A549 (cell line): ENCODE results near the gene GCLC. TPM values are rescaled to one million over a fixed set of nuclear protein-coding genes. Genes with fewer than 3 reads are reported as not detected.

ENCODE experiments used
- ATAC-seq, 2 experiments: fragments of 200-7000 bp in 1 of 2; fragments of >200 bp in 1 of 2; cut with Nextera tagmentation in 1 of 2; cut with Tn5 transposase in 1 of 2; 3 replicates each; pipeline versions ENCODE4 v1.8.0 to v1.9.1; 2018 to 2020; ENCODE audit warnings: mild to moderate bottlenecking in 1 of 2, moderate library complexity in 1 of 2
- CTCF ChIA-PET: fragments of 300-600 bp; sonication (Branson Sonifier 250); formaldehyde crosslinking; extraction: SDS; loops from one replicate; lab custom pipeline; 2021; ENCODE audit warnings: antibody characterized with exemption, inconsistent platforms; lab: Yijun Ruan, JAX
- POLR2A ChIA-PET: fragments of 350-600 bp; formaldehyde crosslinking; extraction: SDS; loops from one replicate; lab custom pipeline; 2021; ENCODE audit warnings: antibody characterized with exemption, inconsistent platforms; lab: Yijun Ruan, JAX
- DNase-seq, 2 experiments: peaks; one replicate each; pipeline versions ENCODE4 v3.0.0 to v3.0.0-alpha.2; 2011 to 2016; ENCODE audit warnings: low read depth in 1 of 2, low spot score in 1 of 2
- FAIRE-seq: peaks from 2 replicates; lab custom pipeline; 2011; peaks lifted over from hg19 to GRCh38; lab: Jason Lieb, UNC
- H3K27ac ChIP-seq, 2 experiments: fragments of >200 bp; sonication (Bioruptor Twin); formaldehyde crosslinking; 3 replicates each; pipeline ENCODE4 v1.5.1; 2016 to 2017
- H3K4me1 ChIP-seq: fragments of >200 bp; sonication (Bioruptor Twin); formaldehyde crosslinking; 3 replicates; pipeline ENCODE4 v1.6.1; 2016
- H3K4me2 ChIP-seq: fragments of >200 bp; sonication (Bioruptor Twin); formaldehyde crosslinking; 3 replicates; pipeline ENCODE4 v1.6.1; 2016
- H3K4me3 ChIP-seq: fragments of >200 bp; sonication (Bioruptor Twin); formaldehyde crosslinking; 3 replicates; pipeline ENCODE4 v1.5.1; 2016
- H3K9me3 ChIP-seq: fragments of >200 bp; sonication (Bioruptor Twin); formaldehyde crosslinking; 3 replicates; pipeline ENCODE4 v1.6.1; 2016
- ATOH8 ChIP-seq: fragments of 250-450 bp; sonication (Bioruptor Pico); IDR thresholded peaks from 2 replicates; pipeline ENCODE4 v1.5.0; 2020; ENCODE audit warnings: low read depth, mild to moderate bottlenecking, moderate library complexity
- CBX8 ChIP-seq: fragments of 200-600 bp; sonication (generic); IDR thresholded peaks from 2 replicates; pipeline ENCODE4 v1.6.1; 2016
- CHD2 ChIP-seq: fragments of 150-350 bp; IDR thresholded peaks from 2 replicates; pipeline ENCODE4 v1.6.1; 2014; ENCODE audit warnings: low read length; ENCODE audit not compliant: partially characterized antibody
- CHD4 ChIP-seq: fragments of 200-600 bp; sonication (generic); IDR thresholded peaks from 2 replicates; pipeline ENCODE4 v1.6.1; 2016; ENCODE audit warnings: antibody characterized with exemption, mild to moderate bottlenecking, borderline replicate concordance
- CTCF ChIP-seq: fragments of >200 bp; sonication (Bioruptor Twin); formaldehyde crosslinking; IDR thresholded peaks from 3 replicates; pipeline ENCODE4 v1.5.1; 2016
- EP300 ChIP-seq, 2 experiments: fragments of >200 bp; sonication (Bioruptor Twin); formaldehyde crosslinking; IDR thresholded peaks; 2 replicates in 1 of 2; 3 replicates in 1 of 2; pipeline ENCODE4 v1.6.1; 2016 to 2017
- ESRRA ChIP-seq: fragments of 150-350 bp; IDR thresholded peaks from 2 replicates; pipeline ENCODE4 v1.6.1; 2014; ENCODE audit warnings: mild to moderate bottlenecking, low read length, borderline replicate concordance
- FOSB ChIP-seq: fragments of 250-450 bp; sonication (Bioruptor Pico); IDR thresholded peaks from 2 replicates; pipeline ENCODE4 v1.5.0; 2020; ENCODE audit warnings: mild to moderate bottlenecking, moderate library complexity
- GATA3 ChIP-seq: IDR thresholded peaks from 2 replicates; pipeline ENCODE4 v1.6.1; 2012; ENCODE audit warnings: borderline replicate concordance
- HMGXB4 ChIP-seq: fragments of 250-450 bp; sonication (Bioruptor Pico); IDR thresholded peaks from 2 replicates; pipeline ENCODE4 v1.5.0; 2021; ENCODE audit warnings: mild to moderate bottlenecking, moderate library complexity, borderline replicate concordance
- HOXA7 ChIP-seq: fragments of 250-450 bp; sonication (Bioruptor Pico); IDR thresholded peaks from 2 replicates; pipeline ENCODE4 v1.5.0; 2020; ENCODE audit warnings: mild to moderate bottlenecking, moderate library complexity
- HOXB13 ChIP-seq: fragments of 250-450 bp; sonication (Bioruptor Pico); IDR thresholded peaks from 2 replicates; pipeline ENCODE4 v1.5.0; 2020; ENCODE audit warnings: low read depth, mild to moderate bottlenecking, moderate library complexity
- MAFK ChIP-seq: fragments of 450-650 bp; IDR thresholded peaks from 2 replicates; pipeline ENCODE4 v1.6.1; 2014; ENCODE audit not compliant: partially characterized antibody
- PBX3 ChIP-seq: IDR thresholded peaks from 2 replicates; pipeline ENCODE4 v1.6.1; 2012
- POLR2A ChIP-seq: IDR thresholded peaks from 2 replicates; pipeline ENCODE4 v1.6.1; 2012; ENCODE audit warnings: mild to moderate bottlenecking, low read length
- POLR2AphosphoS2 ChIP-seq: conservative IDR thresholded peaks from 2 replicates; pipeline ENCODE4 v1.6.1; 2012; ENCODE audit warnings: low read length, improper control_type of control experiment, inconsistent platforms
- RCOR1 ChIP-seq: fragments of 150-350 bp; IDR thresholded peaks from 2 replicates; pipeline ENCODE4 v1.6.1; 2014; ENCODE audit warnings: antibody characterized with exemption, low read length, low read depth
- RNF2 ChIP-seq: fragments of 200-600 bp; sonication (generic); IDR thresholded peaks from 2 replicates; pipeline ENCODE4 v1.6.1; 2016; ENCODE audit warnings: low read depth, mild to moderate bottlenecking, antibody characterized with exemption, moderate library complexity, borderline replicate concordance
- SMC3 ChIP-seq: fragments of >200 bp; sonication (Bioruptor Twin); formaldehyde crosslinking; IDR thresholded peaks from 3 replicates; pipeline ENCODE4 v1.6.1; 2018; ENCODE audit warnings: inconsistent platforms
- TFCP2L1 ChIP-seq: fragments of 250-450 bp; sonication (Bioruptor Pico); IDR thresholded peaks from 2 replicates; pipeline ENCODE4 v1.5.0; 2021; ENCODE audit warnings: mild to moderate bottlenecking
- TP53 ChIP-seq: fragments of 250-450 bp; sonication (Bioruptor Pico); IDR thresholded peaks from 2 replicates; pipeline ENCODE4 v1.5.0; 2021; ENCODE audit warnings: mild to moderate bottlenecking, moderate library complexity
- USF2 ChIP-seq: fragments of 450-650 bp; IDR thresholded peaks from 2 replicates; pipeline ENCODE4 v1.6.1; 2014; ENCODE audit warnings: antibody characterized with exemption
- ZC3H11A ChIP-seq: fragments of 450-650 bp; IDR thresholded peaks from 2 replicates; pipeline ENCODE4 v1.6.1; 2014; ENCODE audit warnings: antibody characterized with exemption, mild to moderate bottlenecking
- ZFP36 ChIP-seq: fragments of 450-650 bp; IDR thresholded peaks from 2 replicates; pipeline ENCODE4 v1.6.1; 2014; ENCODE audit warnings: borderline replicate concordance; ENCODE audit not compliant: partially characterized antibody
- ZNF302 ChIP-seq: fragments of 250-450 bp; sonication (Bioruptor Pico); IDR thresholded peaks from 2 replicates; pipeline ENCODE4 v1.9.0; 2021; ENCODE audit warnings: inconsistent platforms, mild to moderate bottlenecking, moderate library complexity
- WGBS: methylation state at CpG from one replicate; pipeline ENCODE4 v1.1.6; 2017; ENCODE audit errors: missing lambda C conversion rate; 5-methylcytosine and 5-hydroxymethylcytosine counted together
- polyA plus RNA-seq, 4 experiments: library from polyadenylated mRNA; depleted of rRNA in 3 of 4; stranded (reverse); fragments of >200 nt; fragmentation: RNase III in 1 of 4; extraction: RNeasy Plus Mini Kit Qiagen cat#74134 plus additional on column Dnase treatment in 1 of 4; gene quantifications; 2 replicates in 3 of 4; 3 replicates in 1 of 4; pipeline ENCODE4 v1.2.3, GENCODE V29; 2011 to 2017

GCLC gene
- polyA plus RNA-seq, 2 of the 4 experiments (the other 2 are of a cell fraction) = 116 to 180 TPM

- Histone ChIP-seq H3K4me1 (peaks cover 53% of the 10 kb centered on the region), H3K4me3 (no peak overlapping the region), H3K4me2 (peak overlapping the region; percentile 77), H3K27ac (peak overlapping the region; percentile 75 to 84), H3K9me3 (no peaks in the 10 kb centered on the region)
- FAIRE-seq = no peak
- POLR2A ChIA-PET = interaction anchor here (1.2 to 1.5 kb wide), 2 partner anchors 51 to 158 kb away, joined by 7 to 10 read pairs; partner anchors contain the start of gene GCLC
- 55% methylated on average over 4 of the region's 4 CpGs for WGBS
- DNase-seq = no peak
- peak in 1 of 2 experiments; percentile 7; a peak in 3 of 6 replicates for ATAC-seq
- no peak for TF ChIP-seq CHD4
- TF ChIP-seq HMGXB4 (CRISPR knock-in tag) = no peak
- TF ChIP-seq CBX8 = no peak
- no peak for TF ChIP-seq TP53 (CRISPR knock-in tag)
- no peak for TF ChIP-seq ZNF302 (CRISPR knock-in tag)
- no peak for TF ChIP-seq FOSB (CRISPR knock-in tag)
- no peak for TF ChIP-seq TFCP2L1 (CRISPR knock-in tag)
- no peak for TF ChIP-seq SMC3
- no peak for TF ChIP-seq POLR2A
- no peak for TF ChIP-seq CHD2
- no peak for TF ChIP-seq GATA3
- no peak for TF ChIP-seq CTCF
- no peak for TF ChIP-seq ZFP36
- CTCF ChIA-PET = interaction anchor here (0.6 to 7.3 kb wide), 32 partner anchors 8 to 464 kb away, joined by 3 to 169 read pairs (median 6); partner anchors contain the start of genes FBXO9, GCLC and KLHL31
Measured at GRCh38 chr6:53494076-53494475, 50.8 kb downstream of the GCLC start.

- no peak for FAIRE-seq
- Histone ChIP-seq H3K4me1 (peaks cover 49% of the 10 kb centered on the region), H3K4me3 (peak overlapping the region; percentile 40)
- no peak for TF ChIP-seq POLR2A
- no peak for TF ChIP-seq EP300 (IDR thresholded peaks at IDR 0.05)
- TF ChIP-seq HOXB13 (CRISPR knock-in tag) = no peak
- no peak for TF ChIP-seq CHD4
- no peak for TF ChIP-seq RNF2
- no peak for TF ChIP-seq FOSB (CRISPR knock-in tag)
- TF ChIP-seq RCOR1 = no peak
- TF ChIP-seq ZC3H11A = no peak
- TF ChIP-seq HOXA7 (CRISPR knock-in tag) = no peak
- TF ChIP-seq ESRRA = no peak
- TF ChIP-seq PBX3 = no peak
- no peak for TF ChIP-seq ATOH8 (CRISPR knock-in tag)
- no peak for TF ChIP-seq POLR2AphosphoS2
- TF ChIP-seq TFCP2L1 (CRISPR knock-in tag) = no peak
- no peak for TF ChIP-seq USF2
- no peak for TF ChIP-seq GATA3
- no peak for TF ChIP-seq MAFK
- TF ChIP-seq, all 56 proteins: peak for 0
- no peak for ATAC-seq
- ChIA-PET CTCF (interaction anchor here (0.6 to 7.3 kb wide), 41 partner anchors 8 to 464 kb away, joined by 3 to 169 read pairs (median 4); partner anchors contain the start of genes FBXO9, GCLC and KLHL31), POLR2A (interaction anchor here (0.6 to 1.5 kb wide), 3 partner anchors 23 to 158 kb away, joined by 3 to 10 read pairs (median 7); partner anchors contain the start of gene GCLC)
- Histone ChIP-seq H3K9me3 (no peaks in the 10 kb centered on the region), H3K27ac (peak overlapping the region; percentile 75 to 84), H3K4me2 (peak overlapping the region; percentile 77)
- DNase-seq = no peak
- 21% methylated on average over 2 of the region's 2 CpGs for WGBS
Measured at GRCh38 chr6:53493635-53494025, 51.3 kb downstream of the GCLC start.
